GM12891 (cell line): ENCODE measurements around the gene ARID4A.
"Not testable (repeated sequence)": the region's sequence is repeated elsewhere in the genome, so short reads cannot be mapped to it uniquely, and the experiment has no call there.

Experiments
- PAX5 ChIP-seq: IDR thresholded peaks from 2 replicates; pipeline ENCODE4 v1.6.1; 2011; ENCODE audit warnings: low read length, moderate library complexity, mild to moderate bottlenecking; ENCODE audit not compliant: insufficient read depth, severe bottlenecking
- POLR2A ChIP-seq: IDR thresholded peaks from 2 replicates; pipeline ENCODE4 v1.6.1; 2011; ENCODE audit warnings: low read depth, low read length, control low read depth
- POLR2AphosphoS5 ChIP-seq: IDR thresholded peaks from 2 replicates; pipeline ENCODE4 v1.6.1; 2011; ENCODE audit warnings: low read depth, low read length, control low read depth
- TAF1 ChIP-seq: IDR thresholded peaks from 2 replicates; pipeline ENCODE4 v1.6.1; 2011; ENCODE audit warnings: low read depth, low read length, control low read depth

- not testable (repeated sequence) for TF ChIP-seq POLR2A, POLR2AphosphoS5, TAF1, PAX5
Measured at GRCh38 chr14:58343535-58343934, 45.2 kb downstream of the ARID4A start.
